ENCODE data around the gene PARD3.

Gene PARD3

GRCh38 chr10:34766811-34767494, 48.1 kb downstream of the PARD3 start:
- H3K4me1 ChIP-seq (ENCODE audit: control insufficient read depth, insufficient read depth, low read length): peaks cover 47% of the 10 kb centered on the region
- H3K9ac ChIP-seq (ENCODE audit: low read length in 2 of 2): no peak overlapping the region
- no peaks in the 10 kb centered on the region for H3K9me3 ChIP-seq (ENCODE audit: control insufficient read depth in 2 of 2, low read length in 2 of 2)
- no peak overlapping the region for H3K27ac ChIP-seq (ENCODE audit: low read length)
- H3K27me3 ChIP-seq (ENCODE audit: control insufficient read depth in 1 of 2, insufficient read depth in 2 of 2, low read length in 2 of 2): no peaks in the 10 kb centered on the region
- no peak overlapping the region for H3K4me3 ChIP-seq (ENCODE audit: low read length in 2 of 2)
- H3K36me3 ChIP-seq (ENCODE audit: control insufficient read depth in 2 of 2, insufficient read depth in 2 of 2, low read length in 2 of 2): no peaks in the 10 kb centered on the region

- no peak overlapping the region for H3K27ac ChIP-seq (ENCODE audit: low read length)
- no peaks in the 10 kb centered on the region for H3K27me3 ChIP-seq (ENCODE audit: control insufficient read depth in 1 of 2, insufficient read depth in 2 of 2, low read length in 2 of 2)
- H3K9me3 ChIP-seq (ENCODE audit: control insufficient read depth in 2 of 2, low read length in 2 of 2): no peaks in the 10 kb centered on the region
- no peaks in the 10 kb centered on the region for H3K36me3 ChIP-seq (ENCODE audit: control insufficient read depth in 2 of 2, insufficient read depth in 2 of 2, low read length in 2 of 2)
- peaks cover 43% of the 10 kb centered on the region for H3K4me1 ChIP-seq (ENCODE audit: control insufficient read depth, insufficient read depth, low read length)
- H3K4me3 ChIP-seq (ENCODE audit: low read length in 2 of 2): no peak overlapping the region
- no peak overlapping the region for H3K9ac ChIP-seq (ENCODE audit: low read length in 2 of 2)
Observed at GRCh38 chr10:34766266-34766600, 48.9 kb downstream of the PARD3 start.

GRCh38 chr10:34764472-34764946, 50.6 kb downstream of the PARD3 start:
- H3K27me3 ChIP-seq (ENCODE audit: control insufficient read depth in 1 of 2, insufficient read depth in 2 of 2, low read length in 2 of 2): no peaks in the 10 kb centered on the region
- H3K9me3 ChIP-seq (ENCODE audit: control insufficient read depth in 2 of 2, low read length in 2 of 2): no peaks in the 10 kb centered on the region
- H3K4me1 ChIP-seq (ENCODE audit: control insufficient read depth, insufficient read depth, low read length): peaks cover 37% of the 10 kb centered on the region
- H3K36me3 ChIP-seq (ENCODE audit: control insufficient read depth in 2 of 2, insufficient read depth in 2 of 2, low read length in 2 of 2): no peaks in the 10 kb centered on the region
- no peak overlapping the region for H3K9ac ChIP-seq (ENCODE audit: low read length in 2 of 2)
- no peak overlapping the region for H3K27ac ChIP-seq (ENCODE audit: low read length)
- H3K4me3 ChIP-seq (ENCODE audit: low read length in 2 of 2): no peak overlapping the region

GRCh38 chr10:34762603-34763299, 52.3 kb downstream of the PARD3 start:
- Histone ChIP-seq H3K9me3 (ENCODE audit: control insufficient read depth in 2 of 2, low read length in 2 of 2) (no peaks in the 10 kb centered on the region), H3K4me3 (ENCODE audit: low read length in 2 of 2) (no peak overlapping the region), H3K36me3 (ENCODE audit: control insufficient read depth in 2 of 2, insufficient read depth in 2 of 2, low read length in 2 of 2) (no peaks in the 10 kb centered on the region), H3K27me3 (ENCODE audit: control insufficient read depth in 1 of 2, insufficient read depth in 2 of 2, low read length in 2 of 2) (no peaks in the 10 kb centered on the region), H3K4me1 (ENCODE audit: control insufficient read depth, insufficient read depth, low read length) (peaks cover 26% of the 10 kb centered on the region), H3K27ac (ENCODE audit: low read length) (no peak overlapping the region), H3K9ac (ENCODE audit: low read length in 2 of 2) (no peak overlapping the region)

GRCh38 chr10:34762156-34762555, 52.9 kb downstream of the PARD3 start:
- no peaks in the 10 kb centered on the region for H3K9me3 ChIP-seq (ENCODE audit: control insufficient read depth in 2 of 2, low read length in 2 of 2)
- H3K27ac ChIP-seq (ENCODE audit: low read length): no peak overlapping the region
- no peak overlapping the region for H3K4me3 ChIP-seq (ENCODE audit: low read length in 2 of 2)
- H3K27me3 ChIP-seq (ENCODE audit: control insufficient read depth in 1 of 2, insufficient read depth in 2 of 2, low read length in 2 of 2): no peaks in the 10 kb centered on the region
- H3K36me3 ChIP-seq (ENCODE audit: control insufficient read depth in 2 of 2, insufficient read depth in 2 of 2, low read length in 2 of 2): no peaks in the 10 kb centered on the region
- H3K4me1 ChIP-seq (ENCODE audit: control insufficient read depth, insufficient read depth, low read length): peaks cover 27% of the 10 kb centered on the region
- H3K9ac ChIP-seq (ENCODE audit: low read length in 2 of 2): no peak overlapping the region

- Histone ChIP-seq H3K36me3 (ENCODE audit: control insufficient read depth in 2 of 2, insufficient read depth in 2 of 2, low read length in 2 of 2) (no peaks in the 10 kb centered on the region), H3K27ac (ENCODE audit: low read length) (no peak overlapping the region), H3K27me3 (ENCODE audit: control insufficient read depth in 1 of 2, insufficient read depth in 2 of 2, low read length in 2 of 2) (no peaks in the 10 kb centered on the region), H3K9me3 (ENCODE audit: control insufficient read depth in 2 of 2, low read length in 2 of 2) (no peaks in the 10 kb centered on the region), H3K4me1 (ENCODE audit: control insufficient read depth, insufficient read depth, low read length) (peaks cover 28% of the 10 kb centered on the region), H3K4me3 (ENCODE audit: low read length in 2 of 2) (no peak overlapping the region), H3K9ac (ENCODE audit: low read length in 2 of 2) (no peak overlapping the region)
Observed at GRCh38 chr10:34761453-34761852, 53.6 kb downstream of the PARD3 start.

- H3K4me3 ChIP-seq (ENCODE audit: low read length in 2 of 2): no peak overlapping the region
- H3K27me3 ChIP-seq (ENCODE audit: control insufficient read depth in 1 of 2, insufficient read depth in 2 of 2, low read length in 2 of 2): no peaks in the 10 kb centered on the region
- H3K4me1 ChIP-seq (ENCODE audit: control insufficient read depth, insufficient read depth, low read length): peaks cover 24% of the 10 kb centered on the region
- no peaks in the 10 kb centered on the region for H3K36me3 ChIP-seq (ENCODE audit: control insufficient read depth in 2 of 2, insufficient read depth in 2 of 2, low read length in 2 of 2)
- H3K9me3 ChIP-seq (ENCODE audit: control insufficient read depth in 2 of 2, low read length in 2 of 2): no peaks in the 10 kb centered on the region
- no peak overlapping the region for H3K27ac ChIP-seq (ENCODE audit: low read length)
- H3K9ac ChIP-seq (ENCODE audit: low read length in 2 of 2): no peak overlapping the region
Observed at GRCh38 chr10:34760606-34761005, 54.5 kb downstream of the PARD3 start.

GRCh38 chr10:34759837-34760215, 55.3 kb downstream of the PARD3 start:
- Histone ChIP-seq H3K27me3 (ENCODE audit: control insufficient read depth in 1 of 2, insufficient read depth in 2 of 2, low read length in 2 of 2) (no peaks in the 10 kb centered on the region), H3K4me3 (ENCODE audit: low read length in 2 of 2) (no peak overlapping the region), H3K4me1 (ENCODE audit: control insufficient read depth, insufficient read depth, low read length) (peaks cover 17% of the 10 kb centered on the region), H3K9me3 (ENCODE audit: control insufficient read depth in 2 of 2, low read length in 2 of 2) (no peaks in the 10 kb centered on the region), H3K27ac (ENCODE audit: low read length) (no peak overlapping the region), H3K9ac (ENCODE audit: low read length in 2 of 2) (no peak overlapping the region), H3K36me3 (ENCODE audit: control insufficient read depth in 2 of 2, insufficient read depth in 2 of 2, low read length in 2 of 2) (no peaks in the 10 kb centered on the region)

- H3K9me3 ChIP-seq (ENCODE audit: control insufficient read depth in 2 of 2, low read length in 2 of 2): no peaks in the 10 kb centered on the region
- no peak overlapping the region for H3K9ac ChIP-seq (ENCODE audit: low read length in 2 of 2)
- no peaks in the 10 kb centered on the region for H3K36me3 ChIP-seq (ENCODE audit: control insufficient read depth in 2 of 2, insufficient read depth in 2 of 2, low read length in 2 of 2)
- no peak overlapping the region for H3K4me3 ChIP-seq (ENCODE audit: low read length in 2 of 2)
- no peak overlapping the region for H3K27ac ChIP-seq (ENCODE audit: low read length)
- H3K4me1 ChIP-seq (ENCODE audit: control insufficient read depth, insufficient read depth, low read length): peaks cover 17% of the 10 kb centered on the region
- no peaks in the 10 kb centered on the region for H3K27me3 ChIP-seq (ENCODE audit: control insufficient read depth in 1 of 2, insufficient read depth in 2 of 2, low read length in 2 of 2)
Observed at GRCh38 chr10:34759161-34759836, 55.8 kb downstream of the PARD3 start.

- Histone ChIP-seq H3K27me3 (ENCODE audit: control insufficient read depth in 1 of 2, insufficient read depth in 2 of 2, low read length in 2 of 2) (no peaks in the 10 kb centered on the region), H3K4me1 (ENCODE audit: control insufficient read depth, insufficient read depth, low read length) (peaks cover 24% of the 10 kb centered on the region), H3K9ac (ENCODE audit: low read length in 2 of 2) (no peak overlapping the region), H3K36me3 (ENCODE audit: control insufficient read depth in 2 of 2, insufficient read depth in 2 of 2, low read length in 2 of 2) (no peaks in the 10 kb centered on the region), H3K4me3 (ENCODE audit: low read length in 2 of 2) (no peak overlapping the region), H3K27ac (ENCODE audit: low read length) (no peak overlapping the region), H3K9me3 (ENCODE audit: control insufficient read depth in 2 of 2, low read length in 2 of 2) (no peaks in the 10 kb centered on the region)
Observed at GRCh38 chr10:34758447-34758996, 56.6 kb downstream of the PARD3 start.

Data from stomach smooth muscle (tissue), 2 donors.